Measurements from ENCODE around the gene PRKAR1B.

GRCh38 chr7:618539-619367 lies 108.3 kb downstream of the PRKAR1B start:
- no peak for TF ChIP-seq CTCF (IDR thresholded peaks at IDR 0.05)
- TF ChIP-seq POLR2A (IDR thresholded peaks at IDR 0.05) = no peak

Measured in thyroid gland (tissue), 4 donors.